Measurements from ENCODE around the gene OLA1.
"Not testable (repeated sequence)": the region's sequence is repeated elsewhere in the genome, so short reads cannot be mapped to it uniquely, and the experiment has no call there.

OLA1 gene

GRCh38 chr2:174248187-174248997 lies at the start of gene OLA1:
OLA1 (minus strand) TSS chr2:174248532; CDS start chr2:174246815, 1,717 bp downstream.
- DNase-seq, result peak; percentile 96

- no peak for DNase-seq
Observed at GRCh38 chr2:174292908-174293307, 44.6 kb upstream of the OLA1 start.

- DNase-seq, result no peak
Observed at GRCh38 chr2:174286172-174286571, 37.8 kb upstream of the OLA1 start.

- no peak for DNase-seq
Observed at GRCh38 chr2:174282441-174282840, 34.1 kb upstream of the OLA1 start.

- no peak for DNase-seq
Observed at GRCh38 chr2:174281736-174282135, 33.4 kb upstream of the OLA1 start.

GRCh38 chr2:174280596-174280995 lies 32.3 kb upstream of the OLA1 start:
- DNase-seq, result no peak

- DNase-seq, result not testable (repeated sequence)
Observed at GRCh38 chr2:174270263-174270662, 21.9 kb upstream of the OLA1 start.

- DNase-seq, result no peak
Observed at GRCh38 chr2:174266288-174266687, 18.0 kb upstream of the OLA1 start.

GRCh38 chr2:174263997-174264396 lies 15.7 kb upstream of the OLA1 start:
- no peak for DNase-seq

- DNase-seq, result no peak
Observed at GRCh38 chr2:174259981-174260380, 11.6 kb upstream of the OLA1 start.

GRCh38 chr2:174254267-174254666 lies 5.9 kb upstream of the OLA1 start:
- DNase-seq, result no peak

GRCh38 chr2:174248998-174249592 lies 763 bp upstream of the OLA1 start:
- no peak for DNase-seq

- DNase-seq, result peak; percentile 13
Observed at GRCh38 chr2:174247474-174248186, 702 bp downstream of the OLA1 start.

- DNase-seq, result no peak
Observed at GRCh38 chr2:174246944-174247381, 1.4 kb downstream of the OLA1 start.

- DNase-seq, result not testable (repeated sequence)
Observed at GRCh38 chr2:174245628-174246027, 2.7 kb downstream of the OLA1 start.

- DNase-seq, result no peak
Observed at GRCh38 chr2:174245065-174245464, 3.3 kb downstream of the OLA1 start.

GRCh38 chr2:174243812-174244211 lies 4.5 kb downstream of the OLA1 start:
- DNase-seq, result no peak

- DNase-seq, result no peak
Observed at GRCh38 chr2:174240097-174240496, 8.2 kb downstream of the OLA1 start.

- no peak for DNase-seq
Observed at GRCh38 chr2:174236429-174236828, 11.9 kb downstream of the OLA1 start.

- DNase-seq, result no peak
Observed at GRCh38 chr2:174235680-174236079, 12.7 kb downstream of the OLA1 start.

GRCh38 chr2:174233771-174234275 lies 14.5 kb downstream of the OLA1 start:
- no peak for DNase-seq

GRCh38 chr2:174227748-174228147 lies 20.6 kb downstream of the OLA1 start:
- DNase-seq, result no peak

- no peak for DNase-seq
Observed at GRCh38 chr2:174224665-174225288, 23.6 kb downstream of the OLA1 start.
